Mucosa of gallbladder (tissue), 1 donor: ENCODE data around the gene AREL1. TPM values are rescaled to one million over a fixed set of nuclear protein-coding genes. Genes with fewer than 3 reads are reported as not detected.

Experiments
- DNase-seq: peaks from one replicate; pipeline ENCODE4 v3.0.0-alpha.2; 2020; ENCODE audit warnings: low spot score
- total RNA-seq: library from RNA; stranded (reverse); gene quantifications from one replicate; pipeline ENCODE4 v1.2.1, GENCODE V29; 2021
- donor health status: DM: no; HTN: no; CAD: no.

The AREL1 gene
- total RNA-seq, 1 donor from 2014 or later, result 34.3 TPM

DNA sequence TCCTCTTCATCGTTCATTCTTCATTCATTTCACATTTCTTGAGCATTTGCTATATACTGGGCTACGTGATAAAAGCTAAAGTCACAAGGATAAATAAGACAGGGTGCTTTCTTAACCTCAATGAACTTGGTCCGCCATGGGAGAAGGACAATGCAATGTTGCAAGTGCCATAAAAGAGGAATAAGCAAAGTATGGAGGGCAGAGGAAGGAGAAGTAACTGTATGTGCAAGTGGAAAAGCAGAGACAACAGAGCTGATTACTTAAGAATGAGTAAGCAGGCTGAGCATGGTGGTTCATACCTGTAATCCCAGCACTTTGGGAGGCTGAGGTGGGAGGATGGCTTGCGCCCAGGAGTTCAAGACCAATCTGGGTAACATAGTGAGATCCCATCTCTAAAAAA is 14.4 kb downstream of the AREL1 start:
- no peak for DNase-seq

- DNase-seq, result no peak
Measured at GRCh38 chr14:74697976-74698375, 14.9 kb downstream of the AREL1 start.

DNA sequence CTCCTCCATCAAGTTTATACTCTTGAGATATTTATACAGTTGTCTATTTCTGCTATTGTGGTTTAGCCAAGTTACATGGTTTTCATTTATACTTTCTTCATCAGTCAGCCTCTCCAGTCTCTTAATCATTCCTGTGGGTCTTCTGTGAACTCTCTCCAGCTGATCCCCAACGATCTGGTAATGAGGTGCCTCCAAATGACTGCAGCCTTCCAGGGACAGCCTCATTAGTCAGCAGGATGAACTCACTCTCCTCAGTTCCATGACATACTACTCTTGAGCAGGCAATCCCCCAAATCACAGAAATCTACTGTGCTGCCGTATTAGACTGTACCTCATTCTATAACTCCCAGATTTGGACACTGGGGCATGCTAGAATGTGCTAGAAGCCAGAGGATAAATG is 15.3 kb downstream of the AREL1 start:
- DNase-seq, result no peak

DNA sequence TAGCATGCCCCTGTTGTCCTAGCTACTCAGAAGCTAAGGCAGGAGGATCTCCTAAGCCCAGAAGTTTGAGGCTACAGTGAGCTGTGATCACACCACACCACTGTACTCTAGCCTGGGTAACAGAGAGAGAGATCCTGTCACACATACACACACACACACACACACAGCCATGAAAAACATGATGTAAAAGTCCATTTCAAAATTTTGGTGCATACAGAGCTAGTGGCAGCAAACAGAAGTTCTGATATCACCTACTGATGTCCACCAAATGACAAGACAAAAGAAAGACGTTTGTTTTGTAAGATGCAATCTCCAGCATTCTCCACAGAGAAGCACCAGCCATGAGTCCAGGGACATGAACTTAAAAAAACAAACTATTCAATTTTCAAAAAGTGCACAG is 15.9 kb downstream of the AREL1 start:
- DNase-seq, result no peak

DNA sequence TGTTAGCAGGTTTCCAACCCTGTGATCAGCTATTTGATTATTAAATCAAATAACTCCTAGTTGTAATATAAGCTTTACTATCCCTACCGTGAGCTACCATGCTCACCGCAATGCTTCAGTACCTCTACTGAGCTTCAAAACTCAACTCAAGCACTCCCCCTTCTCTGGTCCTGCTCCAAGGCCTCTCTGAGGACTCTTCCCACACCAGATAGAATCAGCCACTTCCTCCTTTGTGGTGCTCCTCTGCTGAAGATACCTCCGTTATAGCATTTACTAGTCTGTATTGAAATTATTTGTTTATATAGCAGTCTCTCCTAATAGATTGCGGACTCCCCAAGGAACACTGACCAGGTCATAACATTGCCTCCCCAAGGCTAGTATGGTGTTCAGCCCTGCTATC is 17.5 kb downstream of the AREL1 start:
- no peak for DNase-seq

DNA sequence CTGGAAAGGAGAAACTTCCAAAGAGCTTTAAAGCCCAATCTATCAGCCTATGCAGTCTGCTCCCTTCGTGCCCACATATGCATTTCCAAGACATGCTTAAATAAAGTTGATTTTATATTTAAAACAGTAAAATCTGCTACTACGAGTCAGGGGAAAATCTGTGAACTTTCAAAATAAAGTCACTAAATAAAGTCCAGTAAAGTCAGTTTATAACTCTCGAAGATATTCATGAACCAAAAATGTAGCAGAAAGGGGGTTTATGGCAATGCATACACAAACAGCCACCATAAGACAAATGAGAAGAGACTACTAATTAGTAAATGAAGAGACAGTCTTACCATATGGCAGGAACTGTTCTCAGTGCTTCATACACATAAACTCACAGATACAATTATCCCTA is 19.7 kb downstream of the AREL1 start:
- no peak for DNase-seq

DNA sequence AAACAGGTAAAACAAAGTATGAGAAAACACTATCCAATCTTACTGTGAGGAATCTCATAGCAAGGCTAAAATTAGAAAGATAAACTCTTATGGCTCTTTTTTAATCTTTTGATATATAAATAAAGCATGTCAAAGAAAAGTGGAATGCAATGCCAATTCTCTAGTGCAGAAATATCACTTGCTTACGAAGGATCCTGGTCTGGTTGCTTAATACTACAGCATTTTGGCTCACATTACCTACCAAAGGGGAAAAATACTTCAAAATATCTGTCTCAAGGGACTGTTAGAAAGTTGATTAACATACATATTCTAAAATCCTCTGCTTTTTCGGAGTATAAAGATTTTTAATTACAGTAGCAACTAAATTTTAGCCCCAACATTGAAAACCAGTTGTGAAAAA is 21.4 kb downstream of the AREL1 start:
- no peak for DNase-seq

DNA sequence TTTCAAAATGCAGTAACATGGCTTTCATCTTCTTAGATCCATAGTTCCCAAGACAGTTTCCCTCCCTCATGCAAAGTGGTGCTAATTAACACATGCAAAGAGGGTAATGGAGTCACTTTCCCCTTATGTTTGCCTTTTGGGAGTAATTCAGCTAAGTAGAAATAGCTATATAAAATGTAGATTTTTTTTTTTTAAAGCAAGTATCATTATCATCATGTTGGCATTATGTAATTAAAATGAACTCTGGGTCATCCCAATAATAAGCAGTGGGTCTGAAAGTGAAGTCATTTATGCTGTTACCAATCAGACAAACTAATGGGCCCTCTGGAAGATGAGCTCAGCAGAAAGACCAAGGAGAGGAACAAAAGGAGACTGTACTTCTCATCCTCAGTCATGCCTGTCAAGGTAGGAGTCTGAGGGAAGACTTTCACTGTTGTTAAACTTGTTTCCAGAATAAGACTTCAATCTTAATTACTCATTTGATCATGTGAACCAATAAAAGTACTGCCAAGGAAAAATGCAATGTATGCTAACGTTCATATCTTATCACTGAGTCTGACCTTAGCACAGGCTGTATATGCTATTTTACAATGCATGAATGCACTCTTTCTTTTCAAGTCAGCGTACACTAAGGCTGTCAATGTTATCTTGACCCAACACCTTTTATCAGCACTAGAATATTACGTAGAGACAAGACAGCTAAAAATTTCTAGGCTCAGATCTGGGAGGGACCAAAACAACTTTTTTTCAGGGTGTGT is 26.8 kb downstream of the AREL1 start:
- no peak for DNase-seq

DNA sequence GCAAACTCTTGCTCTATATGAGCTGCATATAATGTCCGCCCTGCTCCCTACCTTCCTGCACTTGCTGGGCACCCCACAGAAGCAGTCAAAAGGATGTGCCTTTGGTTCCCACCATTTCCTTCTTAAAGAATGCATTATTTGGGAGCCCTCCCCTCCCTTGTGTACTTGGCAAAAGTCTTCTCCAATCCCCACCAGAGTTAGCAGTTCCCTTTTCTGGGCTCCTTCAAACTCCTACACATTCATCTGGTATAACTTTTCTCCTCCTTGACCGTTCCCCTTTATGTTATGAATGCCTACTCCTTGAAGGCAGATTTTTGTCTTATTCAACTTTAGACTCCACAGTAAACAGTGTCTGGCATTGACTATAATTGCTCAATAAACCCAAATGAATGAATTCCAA is 27.8 kb downstream of the AREL1 start:
- no peak for DNase-seq

DNA sequence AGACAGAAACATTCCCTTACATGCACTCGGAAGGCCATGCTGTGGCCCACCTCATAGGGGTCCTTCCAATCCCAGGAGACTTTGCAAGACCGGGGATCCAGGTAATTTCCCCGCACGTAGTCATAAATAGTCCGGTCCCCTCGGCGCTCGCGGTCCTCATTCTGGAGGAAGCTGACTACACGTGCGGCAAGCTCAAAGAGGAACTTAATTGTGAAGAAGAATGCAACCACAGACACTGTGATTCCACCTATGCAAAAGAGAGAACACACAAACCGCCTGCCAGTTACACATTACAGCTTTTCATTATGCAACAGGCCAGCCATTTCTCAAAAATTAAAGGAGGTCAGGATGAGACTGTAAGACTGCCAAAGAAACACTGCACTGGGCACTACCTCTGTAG is 28.4 kb downstream of the AREL1 start:
- DNase-seq, result no peak

- no peak for DNase-seq
Measured at GRCh38 chr14:74683406-74683805, 29.5 kb downstream of the AREL1 start.

- DNase-seq, result no peak
Measured at GRCh38 chr14:74682169-74682952, 30.5 kb downstream of the AREL1 start.

GRCh38 chr14:74675219-74675618 is 37.7 kb downstream of the AREL1 start:
- DNase-seq, result no peak

DNA sequence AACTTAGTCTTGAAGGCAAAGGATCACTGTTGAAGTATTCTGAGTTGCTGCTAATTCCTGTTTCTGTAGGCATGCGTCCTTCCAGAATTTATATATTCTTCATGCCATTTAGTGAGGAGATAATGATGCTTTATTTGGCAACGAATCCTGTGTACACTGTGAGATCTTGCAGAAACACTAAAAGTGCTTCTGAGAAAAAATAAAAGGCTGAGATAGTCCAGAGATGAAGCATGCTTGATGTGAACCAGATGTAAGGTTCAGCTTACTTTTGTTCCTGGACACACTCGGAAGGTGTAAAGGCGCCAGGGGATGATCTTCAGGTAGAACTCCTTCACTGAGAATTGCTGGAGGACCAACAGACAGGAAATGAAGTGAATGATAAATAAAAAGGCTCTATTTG is 39.1 kb downstream of the AREL1 start:
- no peak for DNase-seq

- no peak for DNase-seq
Measured at GRCh38 chr14:74671789-74672188, 41.1 kb downstream of the AREL1 start.

- DNase-seq, result no peak
Measured at GRCh38 chr14:74670726-74671411, 42.0 kb downstream of the AREL1 start.

- no peak for DNase-seq
Measured at GRCh38 chr14:74669846-74670245, 43.0 kb downstream of the AREL1 start.

GRCh38 chr14:74669256-74669655 is 43.6 kb downstream of the AREL1 start:
- no peak for DNase-seq

- DNase-seq, result no peak
Measured at GRCh38 chr14:74667758-74668157, 45.1 kb downstream of the AREL1 start.

- no peak for DNase-seq
Measured at GRCh38 chr14:74664717-74665116, 48.2 kb downstream of the AREL1 start.

DNA sequence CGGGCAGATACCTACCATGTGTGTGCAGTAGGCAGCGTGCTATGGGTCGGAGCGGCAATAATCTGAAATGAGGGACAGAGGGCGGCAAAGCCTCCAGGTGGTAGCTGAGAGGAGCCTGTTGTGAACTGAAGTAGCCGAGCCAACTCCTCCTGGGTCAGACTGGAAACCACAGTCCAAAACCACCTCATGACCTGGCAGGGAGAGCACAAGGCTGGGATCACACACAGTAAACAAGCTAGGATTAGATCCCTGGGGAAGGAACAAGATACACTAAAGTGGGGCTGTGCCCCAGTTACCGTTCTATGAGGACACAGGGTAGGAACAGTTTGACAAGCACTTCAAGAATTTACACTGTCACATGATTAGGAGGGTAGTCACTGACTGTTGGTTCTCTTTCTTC is 49.0 kb downstream of the AREL1 start:
- DNase-seq, result no peak

GRCh38 chr14:74661726-74662450 is 51.0 kb downstream of the AREL1 start:
- no peak for DNase-seq
